NCI-H345 (cell line): ENCODE data around the gene AUTS2.
A peak's percentile ranks its signal among the peaks of the same experiment; 100 is the strongest.

Experiments
- DNase-seq: peaks from one replicate; lab custom pipeline; 2025; lab: John Stamatoyannopoulos, UW

The AUTS2 gene

DNA sequence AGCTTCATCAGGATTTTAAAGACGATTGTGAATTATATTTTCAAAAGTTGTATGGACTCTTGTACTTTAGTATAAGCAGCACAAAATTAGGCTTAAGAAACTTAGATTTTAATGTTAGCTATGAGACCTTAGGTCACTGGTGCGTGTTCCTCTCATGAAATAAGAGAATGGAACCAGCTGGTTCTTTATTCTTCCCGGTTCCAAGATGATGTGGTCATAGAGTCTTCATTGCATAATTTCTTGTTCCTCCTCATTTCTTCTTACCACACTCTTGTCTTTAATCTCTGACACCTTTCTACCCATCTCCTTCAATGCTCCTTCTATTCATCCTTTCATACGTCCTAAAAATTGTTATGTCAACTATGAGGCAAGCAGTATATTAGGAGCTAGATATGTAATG, 437.2 kb downstream of the AUTS2 start:
- no peak for DNase-seq

DNA sequence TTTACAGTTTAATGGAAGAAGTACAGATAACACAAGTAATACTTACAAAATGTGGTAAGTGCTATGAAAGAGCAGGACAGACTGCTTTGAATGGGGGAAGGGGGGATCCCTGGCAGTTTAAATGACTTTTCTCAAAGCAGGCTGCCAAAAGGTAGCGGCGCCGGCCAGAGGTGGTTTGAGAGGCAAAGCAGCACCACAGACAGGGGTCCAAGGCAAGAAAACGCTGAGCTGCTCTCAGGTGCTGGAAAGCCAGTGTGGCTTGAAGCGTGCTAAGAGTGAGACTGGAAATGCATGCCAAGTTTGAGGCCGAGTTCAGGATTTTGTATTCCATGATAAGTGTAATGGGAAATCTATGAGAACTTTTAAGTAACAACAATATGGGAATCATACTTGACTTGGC, 437.7 kb downstream of the AUTS2 start:
- DNase-seq = no peak

DNA sequence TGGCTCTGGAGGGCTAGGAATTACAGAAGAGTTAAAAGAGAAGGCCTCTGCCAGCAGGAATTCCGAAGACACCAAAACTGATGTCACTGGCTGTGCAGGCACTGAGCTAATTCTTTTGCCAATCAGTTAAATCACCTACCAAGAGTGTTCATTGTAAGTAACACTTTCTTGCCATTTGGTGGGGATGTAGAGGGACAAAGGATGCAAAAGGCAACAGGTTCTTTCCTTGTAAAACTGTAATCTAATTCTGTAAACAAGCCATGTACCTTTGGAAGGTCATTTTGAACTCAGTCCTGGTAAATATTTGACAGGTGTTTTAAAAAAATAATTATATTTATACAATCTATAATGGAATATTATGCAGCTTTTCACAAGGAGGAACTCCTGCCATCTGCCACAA, 438.4 kb downstream of the AUTS2 start:
- no peak for DNase-seq

DNA sequence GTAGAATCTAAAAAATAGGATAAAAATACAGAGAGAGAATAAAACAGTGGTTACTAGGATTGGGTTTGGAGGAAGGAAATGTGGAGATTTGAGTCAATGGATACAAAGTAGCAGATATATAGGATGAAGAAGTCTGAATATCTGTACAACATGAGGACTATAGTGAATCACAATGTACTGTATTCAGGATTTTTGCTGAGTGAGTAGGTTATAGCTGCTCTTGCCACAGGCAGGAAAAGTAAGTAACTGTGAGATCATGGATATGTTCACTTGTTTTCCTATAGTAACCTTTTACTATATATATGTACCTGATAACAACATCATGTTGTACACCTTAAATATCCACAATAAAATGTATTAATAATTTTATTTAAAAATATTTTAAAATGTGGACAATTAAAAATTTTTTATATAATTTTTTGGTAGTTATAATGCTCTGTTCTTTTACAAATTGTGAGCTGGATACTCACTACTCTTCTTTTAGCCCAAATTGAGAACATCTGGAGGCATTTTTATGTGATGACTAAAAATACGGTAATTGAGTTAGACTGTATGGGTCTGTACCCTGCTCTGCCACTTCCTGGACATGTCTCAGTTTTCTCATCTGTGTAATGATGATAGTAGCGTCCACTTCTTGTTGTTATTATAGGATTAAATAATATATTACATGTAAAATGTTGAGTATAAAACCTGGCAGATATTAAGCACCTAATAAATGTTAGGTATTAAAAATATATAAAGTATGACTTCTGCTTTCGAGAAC, 439.1 kb downstream of the AUTS2 start:
- no peak for DNase-seq

DNA sequence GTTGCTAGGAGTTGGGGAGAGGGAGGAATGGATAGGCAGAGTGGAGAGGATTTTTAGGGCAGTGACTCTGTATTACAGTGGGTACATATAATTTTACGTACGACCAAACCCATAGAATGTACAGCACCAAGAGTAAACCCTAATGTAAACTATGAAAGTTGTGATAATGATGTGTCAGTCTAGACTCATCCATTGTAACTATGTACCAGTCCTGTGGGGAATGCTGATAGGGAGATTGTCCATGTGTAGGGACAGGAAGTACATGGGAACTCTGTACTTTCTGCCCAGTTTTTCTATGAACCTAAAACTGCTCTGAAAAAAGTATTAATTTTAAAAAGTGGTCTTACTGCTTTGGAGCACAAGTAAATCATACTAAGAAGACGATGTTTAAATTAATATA, 441.8 kb downstream of the AUTS2 start:
- no peak for DNase-seq

DNA sequence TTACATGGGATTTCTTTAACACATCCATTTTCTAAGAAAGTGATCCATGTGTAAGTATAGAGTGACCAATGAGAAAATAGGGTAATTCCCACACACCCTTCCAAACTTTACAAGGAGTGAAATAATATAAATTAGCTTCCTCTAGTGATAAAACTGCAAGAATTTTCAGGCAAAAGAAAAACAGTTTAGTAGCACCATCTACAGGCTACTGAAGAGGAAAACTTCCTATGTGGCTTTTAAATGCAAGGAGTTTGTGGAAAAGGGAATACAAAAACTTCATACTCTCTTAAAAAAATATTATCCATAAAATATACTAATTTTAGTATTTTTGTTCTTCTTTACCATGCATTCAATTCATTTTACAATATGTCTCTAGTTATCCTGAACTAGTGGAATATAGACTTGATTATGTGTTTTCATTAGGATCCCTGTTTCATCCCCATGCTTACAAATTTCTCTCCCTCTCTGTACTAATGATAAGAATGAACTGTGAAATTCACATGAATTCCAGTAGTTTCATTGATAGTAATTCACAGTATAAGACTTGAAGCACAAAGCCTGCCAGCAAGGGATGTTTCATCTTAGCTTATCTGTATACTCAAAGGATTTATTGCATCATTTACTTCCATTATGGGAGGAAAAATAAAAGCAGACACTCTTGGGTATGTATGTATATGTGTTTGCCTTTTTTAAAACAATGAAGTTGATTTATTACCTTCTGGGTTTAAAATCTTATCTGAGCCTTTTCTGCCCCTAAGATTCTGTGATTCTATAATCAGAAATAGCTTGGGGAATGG, 442.9 kb downstream of the AUTS2 start:
- peak; percentile 14 for DNase-seq

DNA sequence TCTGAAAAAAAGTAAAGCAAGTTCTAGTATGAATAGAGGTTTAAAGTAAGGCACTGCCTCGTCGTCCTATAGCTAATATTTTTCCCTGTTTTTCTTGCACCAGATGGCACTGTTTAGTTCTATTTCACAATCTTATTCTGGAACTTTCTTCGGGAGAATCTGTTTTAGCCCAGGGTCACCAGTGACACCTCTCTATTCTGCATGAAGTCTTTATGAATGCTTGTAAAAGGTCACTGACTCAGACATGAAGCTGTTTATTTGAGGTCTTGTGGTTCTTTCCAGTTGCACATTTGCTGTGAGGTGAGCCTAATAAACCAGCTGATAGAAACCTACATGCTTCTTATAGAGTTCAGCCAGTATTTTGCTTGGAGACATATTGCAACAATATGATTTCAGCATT, 444.3 kb downstream of the AUTS2 start:
- DNase-seq = no peak

DNA sequence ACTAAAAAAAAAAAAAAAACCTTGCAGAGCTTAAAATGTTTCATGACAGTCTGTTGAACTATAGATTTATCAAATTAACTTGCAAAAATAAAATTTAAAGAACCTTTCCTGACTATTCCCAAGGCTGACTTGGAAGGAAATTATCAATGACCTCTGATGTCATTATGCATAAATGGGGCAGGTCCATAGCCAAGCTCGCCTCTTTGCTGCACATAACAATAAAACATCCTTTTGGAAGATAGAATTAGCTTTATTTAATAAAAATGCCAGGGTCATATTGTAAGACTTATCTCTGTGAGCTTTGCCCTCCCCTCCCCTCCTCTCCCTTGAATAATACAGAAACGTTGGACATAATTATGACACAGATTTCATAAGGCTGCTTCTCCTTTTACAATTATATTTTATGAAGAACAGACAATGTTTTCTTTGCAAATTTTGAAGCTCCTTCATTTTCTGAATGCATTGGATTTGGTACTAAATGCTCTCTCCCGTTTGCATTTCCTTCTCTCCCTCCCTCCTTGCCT, 444.8 kb downstream of the AUTS2 start:
- no peak for DNase-seq

DNA sequence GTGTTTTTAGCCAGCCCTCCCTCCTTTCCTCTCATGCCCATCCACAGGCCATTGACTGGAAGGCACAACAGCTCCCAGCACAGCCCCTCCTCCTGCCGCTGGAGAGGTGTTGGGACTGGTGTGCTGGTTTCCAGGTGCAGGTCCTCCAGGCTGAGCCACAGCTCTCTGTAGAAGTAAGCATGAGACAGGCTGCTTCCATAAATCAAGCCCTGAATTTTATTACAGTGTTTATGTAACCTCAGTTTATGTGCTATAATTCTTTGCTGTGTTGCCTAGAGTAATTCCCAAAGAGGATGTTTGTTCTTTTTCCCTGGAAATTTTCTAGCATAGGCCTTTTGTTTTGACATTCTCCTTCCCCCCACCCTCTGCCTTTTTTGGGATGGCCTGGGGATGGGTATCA, 445.8 kb downstream of the AUTS2 start:
- no peak for DNase-seq

DNA sequence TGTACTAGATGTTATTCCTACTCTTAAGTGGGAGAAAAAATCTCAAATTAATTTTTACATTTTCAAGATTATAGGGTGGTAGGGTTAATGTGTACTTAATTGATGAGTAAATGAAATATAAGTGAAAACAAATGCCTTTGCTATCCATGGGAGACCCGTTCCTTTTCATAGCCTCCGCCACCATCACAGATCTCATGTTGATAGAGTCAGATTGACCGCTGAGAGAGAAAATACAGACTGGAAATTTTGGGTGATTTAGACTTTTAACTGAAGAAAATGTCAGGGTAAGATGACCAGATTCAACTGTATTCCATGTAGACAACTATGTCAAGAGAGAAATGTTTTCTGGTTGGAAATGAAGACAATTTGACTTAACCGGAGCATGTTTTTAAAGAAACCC, 446.2 kb downstream of the AUTS2 start:
- DNase-seq = no peak

DNA sequence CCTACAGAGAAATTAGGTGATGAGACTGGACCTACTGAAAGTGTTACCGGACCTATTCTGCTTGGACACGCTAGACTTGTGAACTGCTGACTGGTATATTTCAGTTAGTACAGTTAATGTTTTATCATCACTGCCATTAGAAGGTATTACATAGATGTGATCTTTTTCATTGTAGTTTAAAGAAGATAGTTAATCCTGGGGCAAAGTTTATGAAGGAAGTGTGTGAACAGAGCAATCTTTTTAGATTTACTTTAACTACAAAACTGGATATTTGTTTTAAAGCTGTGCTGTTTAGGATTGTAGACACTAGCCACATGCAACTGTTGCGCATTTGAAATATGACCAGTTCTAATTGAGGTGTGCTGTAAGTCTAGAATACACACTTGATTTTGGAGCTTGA, 446.7 kb downstream of the AUTS2 start:
- DNase-seq = no peak

DNA sequence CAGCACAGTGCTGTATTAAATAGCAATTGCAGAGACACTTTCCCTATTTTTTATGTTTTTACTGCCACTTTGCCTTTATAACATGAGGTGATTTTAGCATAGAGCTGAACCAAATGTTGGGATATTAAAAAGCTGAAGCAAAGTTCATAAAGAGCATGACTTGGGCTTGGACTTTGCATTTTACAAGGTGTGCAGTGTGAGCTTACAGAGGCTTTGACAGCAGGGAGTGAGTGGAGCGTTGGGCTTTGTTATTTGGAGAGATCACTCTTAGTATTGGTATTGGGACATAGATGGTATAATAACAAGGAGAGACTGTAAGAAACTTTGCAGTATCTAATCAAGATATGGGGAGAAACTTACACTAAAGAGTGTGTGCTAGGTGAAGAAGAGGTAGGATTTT, 449.1 kb downstream of the AUTS2 start:
- DNase-seq = no peak

DNA sequence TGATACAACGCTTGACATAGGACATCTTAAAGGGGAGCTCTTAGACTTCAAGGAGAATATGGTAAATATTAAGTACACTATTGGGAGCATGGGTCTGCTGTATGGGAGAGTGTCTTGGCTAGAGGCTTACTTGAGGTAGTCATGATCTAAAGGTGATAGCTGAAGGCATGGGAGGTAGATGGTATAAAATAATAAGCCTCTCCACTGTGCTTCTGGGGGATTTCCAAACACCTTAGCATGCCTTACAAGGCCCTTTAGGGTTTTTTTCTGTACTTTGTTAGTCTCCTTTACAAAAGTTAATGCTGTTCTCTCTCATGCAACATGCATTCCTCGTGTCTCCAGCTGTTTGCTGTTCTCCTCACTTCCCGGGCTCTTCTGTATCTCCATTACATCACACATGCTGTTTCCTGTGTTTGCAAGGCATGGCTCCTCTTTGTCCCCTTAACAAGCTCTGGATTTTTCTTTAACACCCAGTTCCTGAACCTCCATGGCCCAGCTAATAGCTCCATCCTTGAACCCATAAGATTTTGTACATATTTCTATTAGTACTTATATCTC, 449.7 kb downstream of the AUTS2 start:
- no peak for DNase-seq

DNA sequence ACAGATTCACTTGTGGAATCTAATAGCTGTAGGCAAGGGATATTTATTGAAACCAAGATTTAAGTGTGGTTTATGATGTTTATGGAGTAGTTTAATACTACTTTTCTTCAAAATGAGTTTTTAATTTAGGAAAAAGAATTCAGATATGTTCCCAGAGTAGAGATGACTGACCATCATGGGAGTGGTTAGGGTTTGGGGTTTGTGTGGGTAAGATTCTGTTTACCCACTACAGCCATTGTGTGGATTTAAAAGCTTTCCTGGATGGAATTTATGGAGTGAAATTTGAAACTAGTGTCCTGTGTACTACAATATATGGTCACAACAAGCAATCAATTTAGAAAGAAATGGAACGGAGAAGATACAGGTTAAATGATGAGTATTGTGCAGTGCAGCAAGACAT, 453.5 kb downstream of the AUTS2 start:
- no peak for DNase-seq

DNA sequence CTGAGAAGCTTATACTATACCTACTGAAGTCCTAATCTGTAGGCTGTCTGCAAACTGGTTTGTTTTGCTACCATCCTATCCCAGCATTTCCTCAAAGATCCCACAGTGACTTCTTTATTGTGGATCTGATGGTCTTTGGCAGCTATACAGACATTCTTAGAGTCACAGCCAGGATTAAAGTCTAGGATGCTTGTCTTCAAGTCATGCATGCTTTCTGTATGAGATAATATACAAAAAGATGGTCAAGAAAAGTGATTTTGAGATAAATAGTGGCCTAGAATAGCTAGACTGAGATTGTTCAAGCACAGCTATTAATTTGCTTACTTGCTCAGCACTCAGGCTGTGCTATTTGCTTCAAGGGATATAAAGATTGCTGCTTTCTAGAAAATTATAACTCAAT, 454.4 kb downstream of the AUTS2 start:
- no peak for DNase-seq

DNA sequence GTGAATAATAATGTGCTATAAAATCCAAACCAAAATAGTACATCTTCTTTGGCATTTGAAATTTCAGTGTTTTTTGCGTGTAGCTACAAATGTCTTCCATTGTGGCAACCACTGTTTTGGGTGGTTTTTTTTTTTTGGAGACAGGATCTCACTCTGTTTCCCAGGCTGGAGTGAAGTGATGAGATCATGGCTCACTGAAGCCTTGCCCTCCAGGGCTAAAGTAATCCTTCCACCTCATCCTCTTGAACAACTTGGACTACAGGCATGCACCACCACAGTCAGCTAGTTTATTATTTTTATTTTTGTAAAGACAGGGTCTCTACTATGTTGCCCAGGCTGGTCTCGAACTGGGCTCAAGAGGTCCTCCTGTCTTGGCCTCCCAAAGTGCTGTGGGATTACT, 455.1 kb downstream of the AUTS2 start:
- no peak for DNase-seq

DNA sequence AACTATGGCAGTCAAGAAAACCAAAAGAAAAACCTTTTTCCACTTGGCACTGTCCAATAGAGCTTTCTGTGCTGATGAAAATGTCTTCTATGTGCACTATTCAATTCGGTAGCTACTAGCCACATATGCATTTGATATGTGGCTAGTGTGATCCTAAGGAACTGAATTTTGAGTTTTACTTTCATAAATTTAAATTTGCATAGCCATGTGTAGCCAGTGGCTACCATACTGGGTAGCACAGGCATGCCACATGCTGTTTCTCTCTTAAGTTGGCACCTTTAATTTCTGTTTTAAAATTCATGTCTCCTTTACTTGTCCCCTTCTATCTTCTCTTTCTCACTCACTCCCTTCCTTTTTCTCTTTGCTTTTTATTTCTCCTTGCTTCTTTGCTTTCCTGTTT, 455.7 kb downstream of the AUTS2 start:
- no peak for DNase-seq

DNA sequence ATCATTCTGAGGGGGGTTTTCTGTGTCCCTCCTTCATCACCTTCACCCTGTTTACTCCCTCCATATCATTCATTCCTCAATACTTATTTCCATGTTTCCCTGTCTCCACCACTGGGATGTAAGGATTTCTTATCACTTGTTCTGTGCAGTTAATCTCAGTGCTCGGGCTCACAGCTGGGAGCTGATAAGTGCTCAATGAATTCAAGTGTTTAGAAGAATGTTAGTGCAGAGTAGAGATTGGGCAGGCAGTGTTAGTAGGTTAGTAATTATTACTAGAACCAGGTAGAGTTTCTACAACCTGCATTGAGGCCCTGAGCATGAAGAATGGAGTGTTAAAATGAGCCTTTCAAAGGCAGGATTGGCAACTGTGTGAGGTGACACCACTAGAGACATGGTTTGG, 458.1 kb downstream of the AUTS2 start:
- DNase-seq = no peak

DNA sequence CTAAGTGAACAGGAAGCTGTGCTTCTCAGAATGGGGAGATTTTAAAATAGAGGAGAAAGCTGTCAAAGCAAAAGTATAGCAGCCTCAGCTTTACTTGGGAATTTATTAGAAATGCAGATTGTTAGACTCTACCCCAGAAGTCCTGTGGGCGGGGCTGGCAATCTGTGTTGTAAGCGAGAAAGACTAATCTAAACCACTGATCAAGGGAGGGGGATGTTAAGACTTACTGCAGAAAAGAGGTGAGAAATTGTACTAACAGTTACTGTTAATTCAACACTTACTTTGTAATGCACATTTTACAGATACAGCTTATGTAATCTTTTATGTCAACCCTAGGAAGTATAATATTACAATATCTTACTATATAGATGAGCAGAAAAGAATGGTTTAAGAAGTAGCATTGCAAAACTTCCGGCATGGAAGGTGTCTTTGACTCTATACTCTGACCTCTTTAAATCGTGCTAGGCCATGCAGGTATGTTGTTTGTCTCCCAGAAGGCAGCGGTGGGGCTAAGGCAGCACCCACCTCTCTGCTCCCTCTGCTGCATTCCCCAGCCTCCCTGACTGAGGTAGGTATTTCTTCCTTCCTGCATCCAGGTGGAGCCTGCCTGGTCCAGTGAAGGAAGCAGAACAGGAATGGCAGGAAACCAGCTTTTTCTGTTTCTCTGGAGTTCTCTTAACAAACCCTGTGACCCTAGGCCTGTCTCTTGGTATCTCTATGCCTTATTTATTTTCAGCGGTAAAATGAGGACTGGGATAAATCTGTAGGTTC, 462.2 kb downstream of the AUTS2 start:
- no peak for DNase-seq

DNA sequence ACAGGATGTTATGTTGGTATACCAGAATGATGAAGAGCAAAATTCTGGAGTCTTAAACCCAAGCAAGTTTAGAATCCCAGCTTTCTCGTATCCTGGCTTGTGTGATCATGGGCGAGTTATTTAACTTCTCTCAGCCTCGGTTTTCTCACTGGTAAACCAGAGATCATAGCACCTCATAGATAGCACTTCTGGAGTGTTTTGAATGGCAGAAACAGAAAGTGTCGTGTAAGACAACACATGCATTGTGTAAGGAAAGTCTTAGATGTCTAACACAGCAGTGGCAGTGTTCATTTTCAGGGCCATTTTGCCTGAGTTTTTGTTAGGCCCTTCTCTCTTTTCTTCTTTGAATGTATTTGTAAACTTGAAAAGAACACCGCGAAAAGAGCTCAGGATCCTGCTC, 465.1 kb downstream of the AUTS2 start:
- DNase-seq = no peak

DNA sequence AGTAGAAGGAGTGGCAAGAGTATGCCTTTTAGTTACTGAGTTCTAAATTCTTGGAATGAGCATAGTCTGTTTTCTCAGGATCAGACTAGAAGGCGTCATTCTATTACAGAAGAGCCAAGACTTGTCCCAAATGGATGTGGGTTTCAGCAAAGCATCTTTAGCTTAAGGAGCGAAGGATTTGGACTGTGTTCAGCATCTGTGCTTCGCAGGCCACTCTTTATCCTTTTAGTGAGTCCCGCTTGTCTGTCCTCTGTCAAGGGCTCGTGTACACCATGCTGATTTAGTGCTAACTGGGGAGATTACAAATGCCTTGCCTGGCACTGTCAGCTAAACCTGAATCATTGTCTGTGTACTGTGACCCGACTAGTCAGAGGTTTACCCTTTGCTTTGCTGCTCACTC, 465.7 kb downstream of the AUTS2 start:
- DNase-seq = no peak

DNA sequence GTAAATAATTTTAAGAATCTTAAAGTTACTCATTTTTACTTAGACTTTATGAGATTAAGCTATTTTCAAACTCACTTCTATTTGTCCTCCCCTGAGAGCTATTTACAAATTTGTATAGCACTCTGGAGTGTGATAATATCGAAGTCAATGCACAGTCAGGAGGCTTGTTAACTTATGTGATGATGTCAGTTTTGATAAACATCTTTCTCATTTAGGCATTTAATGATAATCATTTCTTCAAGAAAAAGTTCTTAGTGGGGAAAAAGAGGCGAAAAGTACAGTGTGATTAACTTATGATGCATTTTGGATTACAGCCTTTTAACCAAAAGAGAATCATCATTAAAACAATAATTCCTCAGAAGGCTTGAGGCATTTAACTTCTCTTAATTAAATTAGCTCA, 468.6 kb downstream of the AUTS2 start:
- DNase-seq = no peak
